ENCODE results near the gene HS3ST2. TPM values are rescaled to one million over a fixed set of nuclear protein-coding genes. Genes with fewer than 3 reads are reported as not detected.
A peak's percentile ranks its signal among the peaks of the same experiment; 100 is the strongest.

Gene HS3ST2
- total RNA-seq, 2 donors from 2014 or later: 0.26 to 0.33 TPM

DNA sequence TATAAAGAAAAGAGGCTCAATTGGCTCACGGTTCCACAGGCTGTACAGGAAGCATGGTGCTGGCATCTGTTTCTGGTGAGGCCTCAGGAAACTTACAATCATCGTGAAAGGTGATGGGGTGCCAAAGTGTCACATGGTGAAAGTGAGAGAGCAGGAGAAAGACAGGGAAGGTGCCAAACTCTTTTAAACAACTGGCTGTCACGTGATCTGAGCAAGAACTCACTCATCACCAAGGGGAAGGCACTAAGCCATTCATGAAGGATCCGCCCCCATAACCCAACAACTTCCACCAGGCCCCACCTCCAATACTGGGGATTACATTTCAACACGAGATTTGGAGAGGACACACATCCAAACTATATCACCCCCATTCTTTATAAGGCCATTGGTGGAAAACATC lies 28.4 kb upstream of the HS3ST2 start:
- no peak for ATAC-seq
- no peaks in the 10 kb centered on the region for H3K9me3 ChIP-seq
- WGBS, 2 donors: 53 to 58% methylated on average over 5 of the region's 5 CpGs
- H3K27me3 ChIP-seq: no peaks in the 10 kb centered on the region
- no peaks in the 10 kb centered on the region for H3K4me1 ChIP-seq
- no peak for DNase-seq
- H3K36me3 ChIP-seq (replicated peaks in 1 of 2; ENCODE audit: insufficient read depth in 1 of 2, low read depth in 2 of 2): no peaks in the 10 kb centered on the region
- H3K27ac ChIP-seq: no peak overlapping the region
- intact Hi-C loops (cut with DNase I): no loop called here
- TF ChIP-seq POLR2A (IDR thresholded peaks at IDR 0.05) (no peak), CTCF (IDR thresholded peaks at IDR 0.05) (no peak)
- no peak overlapping the region for H3K4me3 ChIP-seq

GRCh38 chr16:22786284-22786683 lies 27.7 kb upstream of the HS3ST2 start:
- no peak overlapping the region for H3K4me3 ChIP-seq
- H3K4me1 ChIP-seq: no peaks in the 10 kb centered on the region
- H3K36me3 ChIP-seq (replicated peaks in 1 of 2; ENCODE audit: insufficient read depth in 1 of 2, low read depth in 2 of 2): no peaks in the 10 kb centered on the region
- no peak for ATAC-seq
- no peaks in the 10 kb centered on the region for H3K9me3 ChIP-seq
- no peaks in the 10 kb centered on the region for H3K27me3 ChIP-seq
- whole genome bisulfite sequencing, 2 donors: 77 to 82% methylated on average over 2 of the region's 2 CpGs
- intact Hi-C loops (cut with DNase I): no loop called here
- TF ChIP-seq POLR2A (IDR thresholded peaks at IDR 0.05): no peak
- TF ChIP-seq CTCF (IDR thresholded peaks at IDR 0.05): no peak
- no peak for DNase-seq
- no peak overlapping the region for H3K27ac ChIP-seq

- Histone ChIP-seq H3K4me1 (no peaks in the 10 kb centered on the region), H3K4me3 (no peak overlapping the region), H3K9me3 (no peaks in the 10 kb centered on the region), H3K36me3 (replicated peaks in 1 of 2; ENCODE audit: insufficient read depth in 1 of 2, low read depth in 2 of 2) (no peaks in the 10 kb centered on the region), H3K27me3 (no peaks in the 10 kb centered on the region), H3K27ac (no peak overlapping the region)
- DNase-seq: no peak
- intact Hi-C loops (cut with DNase I): no loop called here
- WGBS, 2 donors: 50 to 61% methylated on average over 4 of the region's 4 CpGs
- no peak for ATAC-seq
- TF ChIP-seq POLR2A (IDR thresholded peaks at IDR 0.05): no peak
- no peak for TF ChIP-seq CTCF (IDR thresholded peaks at IDR 0.05)
These were observed 27.3 kb upstream of the HS3ST2 start for GRCh38 chr16:22786691-22787090.

GRCh38 chr16:22787466-22788192 lies 26.3 kb upstream of the HS3ST2 start:
- TF ChIP-seq POLR2A (IDR thresholded peaks at IDR 0.05) (no peak), CTCF (IDR thresholded peaks at IDR 0.05) (no peak)
- 66 to 67% methylated on average over 10 of the region's 10 CpGs for WGBS, 2 donors
- Histone ChIP-seq H3K9me3 (no peaks in the 10 kb centered on the region), H3K4me3 (no peak overlapping the region), H3K4me1 (no peaks in the 10 kb centered on the region), H3K36me3 (replicated peaks in 1 of 2; ENCODE audit: insufficient read depth in 1 of 2, low read depth in 2 of 2) (no peaks in the 10 kb centered on the region), H3K27me3 (no peaks in the 10 kb centered on the region), H3K27ac (no peak overlapping the region)
- ATAC-seq (no peak), DNase-seq (peak in 1 of 4 donors; percentile 7)
- intact Hi-C loops (cut with DNase I): no loop called here

DNA sequence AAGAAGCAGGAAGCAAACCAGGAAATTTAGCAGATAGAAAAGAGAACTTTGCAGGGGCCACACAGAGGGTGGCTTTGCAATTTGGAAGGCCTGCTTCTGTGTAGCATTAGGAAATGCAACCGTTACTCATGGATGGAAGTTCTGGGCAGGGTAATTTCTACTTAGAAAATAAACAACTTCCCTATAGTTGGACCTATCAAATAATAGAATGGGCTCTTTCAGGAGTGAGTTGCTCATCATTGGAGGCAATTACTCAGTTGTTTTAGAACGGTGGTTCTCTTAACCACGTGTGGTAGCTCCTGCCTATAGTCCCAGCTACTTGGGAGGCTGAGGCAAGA lies 25.8 kb upstream of the HS3ST2 start:
- ATAC-seq (no peak), DNase-seq (no peak)
- intact Hi-C loops (cut with DNase I): no loop called here
- TF ChIP-seq POLR2A (IDR thresholded peaks at IDR 0.05) (no peak), CTCF (IDR thresholded peaks at IDR 0.05) (no peak)
- Histone ChIP-seq H3K9me3 (no peaks in the 10 kb centered on the region), H3K27ac (no peak overlapping the region), H3K27me3 (no peaks in the 10 kb centered on the region), H3K4me1 (no peaks in the 10 kb centered on the region), H3K4me3 (no peak overlapping the region), H3K36me3 (replicated peaks in 1 of 2; ENCODE audit: insufficient read depth in 1 of 2, low read depth in 2 of 2) (no peaks in the 10 kb centered on the region)
- 35 to 46% methylated on average over 3 of the region's 3 CpGs for WGBS, 2 donors

Data from body of pancreas (tissue), 4 donors.